ENCODE measurements around the gene HOXA2.

Gene HOXA2

GRCh38 chr7:27098578-27099451 lies 3.7 kb downstream of the HOXA2 start:
- DNase-seq (ENCODE audit: low read depth): no peak

- DNase-seq (ENCODE audit: low read depth): no peak
Observed at GRCh38 chr7:27097686-27098577, 4.6 kb downstream of the HOXA2 start.

- DNase-seq (ENCODE audit: low read depth): no peak
Observed at GRCh38 chr7:27096768-27097514, 5.5 kb downstream of the HOXA2 start.

- DNase-seq (ENCODE audit: low read depth): peak; percentile 71
Observed at GRCh38 chr7:27095897-27096767, 6.4 kb downstream of the HOXA2 start, which contains the start of gene HOXA1. Gene HOXA1 (minus strand): TSS chr7:27096000. CDS start chr7:27095912, 88 bp downstream.

GRCh38 chr7:27095050-27095896 lies 7.2 kb downstream of the HOXA2 start:
- DNase-seq (ENCODE audit: low read depth): no peak

- no peak for DNase-seq (ENCODE audit: low read depth)
Observed at GRCh38 chr7:27094304-27095049, 8.0 kb downstream of the HOXA2 start.

- DNase-seq (ENCODE audit: low read depth): no peak
Observed at GRCh38 chr7:27093184-27093895, 9.1 kb downstream of the HOXA2 start.

- no peak for DNase-seq (ENCODE audit: low read depth)
Observed at GRCh38 chr7:27092819-27093110, 9.7 kb downstream of the HOXA2 start.

- DNase-seq (ENCODE audit: low read depth): no peak
Observed at GRCh38 chr7:27091941-27092818, 10.3 kb downstream of the HOXA2 start.

GRCh38 chr7:27091105-27091504 lies 11.4 kb downstream of the HOXA2 start:
- no peak for DNase-seq (ENCODE audit: low read depth)

- no peak for DNase-seq (ENCODE audit: low read depth)
Observed at GRCh38 chr7:27088002-27088922, 14.2 kb downstream of the HOXA2 start.

GRCh38 chr7:27083646-27084045 lies 18.8 kb downstream of the HOXA2 start:
- DNase-seq (ENCODE audit: low read depth): no peak

- no peak for DNase-seq (ENCODE audit: low read depth)
Observed at GRCh38 chr7:27082171-27082570, 20.3 kb downstream of the HOXA2 start.

GRCh38 chr7:27080844-27081436 lies 21.5 kb downstream of the HOXA2 start:
- DNase-seq (ENCODE audit: low read depth): no peak

- no peak for DNase-seq (ENCODE audit: low read depth)
Observed at GRCh38 chr7:27079234-27079975, 23.1 kb downstream of the HOXA2 start.
